B cell (primary cell): Measurements from ENCODE around the gene FYCO1. TPM values are rescaled to one million over a fixed set of nuclear protein-coding genes. Genes with fewer than 3 reads are reported as not detected.

Experiments used
- ATAC-seq: fragments of 200-7000 bp; cut with Tn5 transposase; one replicate; pipeline ENCODE4 v1.10.0; 2021; ENCODE audit warnings: low read depth, mild to moderate bottlenecking, moderate number of reproducible peaks, moderate library complexity
- CTCF ChIA-PET: fragments of 350-600 bp; sonication (Branson Sonifier 250); formaldehyde crosslinking; loops from one replicate; lab custom pipeline; 2021; ENCODE audit warnings: antibody characterized with exemption, inconsistent platforms; lab: Charles Lee
- POLR2A ChIA-PET: fragments of 350-600 bp; sonication (Branson Sonifier 250); formaldehyde crosslinking; loops from one replicate; lab custom pipeline; 2021; ENCODE audit warnings: antibody characterized with exemption; lab: Charles Lee
- DNase-seq: peaks from one replicate; pipeline ENCODE4 v3.0.0; 2013
- H2AFZ ChIP-seq: 2 replicates; pipeline ENCODE4 v1.6.1; 2012; ENCODE audit warnings: mild to moderate bottlenecking, low read depth, low read length; ENCODE audit not compliant: insufficient read depth, poor library complexity, severe bottlenecking
- H3K27ac ChIP-seq, 2 donors: 1 replicate in 1 of 2; 2 replicates in 1 of 2; pipeline ENCODE4 v1.5.1; 2012 to 2013; ENCODE audit warnings: low read length in 2 of 2, mild to moderate bottlenecking in 2 of 2, moderate library complexity in 1 of 2
- H3K27me3 ChIP-seq, 4 experiments: fragments of 200-600 bp in 1 of 4; sonication (generic) in 1 of 4; replicated peaks in 1 of 4; 1 replicate in 2 of 4; 2 replicates in 2 of 4; pipeline versions ENCODE4 v1.6.1 to v1.7.0; 2013 to 2016; ENCODE audit warnings: low read length in 3 of 4, mild to moderate bottlenecking in 2 of 4, mixed read lengths in 1 of 4, moderate library complexity in 1 of 4; ENCODE audit not compliant: insufficient read depth in 4 of 4, control insufficient read depth in 3 of 4; ENCODE audit errors: control extremely low read depth in 1 of 4
- H3K36me3 ChIP-seq, 2 experiments: replicated peaks in 1 of 2; 1 replicate in 1 of 2; 2 replicates in 1 of 2; pipeline versions ENCODE4 v1.6.1 to v1.7.1; 2013; ENCODE audit warnings: low read length in 1 of 2; ENCODE audit not compliant: insufficient read depth in 2 of 2, control insufficient read depth in 1 of 2; ENCODE audit errors: control extremely low read depth in 1 of 2, extremely low read depth in 1 of 2
- H3K4me1 ChIP-seq, 2 donors: fragments of 200-600 bp in 1 of 2; sonication (generic) in 1 of 2; 1 replicate in 1 of 2; 2 replicates in 1 of 2; pipeline versions ENCODE4 v1.5.1 to v1.6.1; 2013 to 2017; ENCODE audit warnings: low read length in 2 of 2; ENCODE audit not compliant: control insufficient read depth in 2 of 2, insufficient read depth in 2 of 2
- H3K4me2 ChIP-seq: replicated peaks from 2 replicates; pipeline ENCODE3; 2012; ENCODE audit warnings: mild to moderate bottlenecking, low read depth, low read length; ENCODE audit not compliant: poor library complexity, severe bottlenecking
- H3K4me3 ChIP-seq, 5 experiments: fragments of 200-600 bp in 1 of 5; sonication (generic) in 1 of 5; 1 replicate in 3 of 5; 2 replicates in 2 of 5; pipeline versions ENCODE4 v1.5.1 to v1.7.0; 2011 to 2016; ENCODE audit warnings: low read length in 4 of 5, mild to moderate bottlenecking in 4 of 5, low read depth in 2 of 5, control low read depth in 1 of 5, moderate library complexity in 1 of 5; ENCODE audit not compliant: insufficient read depth in 1 of 5; ENCODE audit errors: control extremely low read depth in 1 of 5, extremely low read depth in 1 of 5
- H3K79me2 ChIP-seq: fragments of 200-600 bp; sonication (generic); one replicate; pipeline ENCODE4 v1.6.0; 2016; ENCODE audit warnings: low read length; ENCODE audit not compliant: control insufficient read depth, insufficient read depth
- H3K9ac ChIP-seq: fragments of 200-600 bp; sonication (generic); 2 replicates; pipeline ENCODE4 v1.6.1; 2017; ENCODE audit warnings: mild to moderate bottlenecking, low read length, moderate library complexity
- H3K9me3 ChIP-seq, 3 donors: one replicate each; pipeline versions ENCODE4 v1.6.1 to v1.7.1; 2013; ENCODE audit warnings: low read length in 2 of 3; ENCODE audit not compliant: control insufficient read depth in 2 of 3, insufficient read depth in 1 of 3; ENCODE audit errors: control extremely low read depth in 1 of 3
- H4K20me1 ChIP-seq: 2 replicates; pipeline ENCODE4 v1.6.0; 2012; ENCODE audit warnings: mild to moderate bottlenecking, low read length; ENCODE audit not compliant: insufficient read depth, control insufficient read depth, poor library complexity, severe bottlenecking
- H3K27ac Mint-ChIP-seq: one replicate; pipeline ENCODE4 v1.8.0; 2021; ENCODE audit warnings: mixed read lengths
- H3K27me3 Mint-ChIP-seq: one replicate; pipeline ENCODE4 v1.8.0; 2021; ENCODE audit warnings: mixed read lengths
- H3K4me1 Mint-ChIP-seq: one replicate; pipeline ENCODE4 v1.8.0; 2021; ENCODE audit warnings: mixed read lengths
- H3K4me3 Mint-ChIP-seq: one replicate; pipeline ENCODE4 v1.8.0; 2021; ENCODE audit warnings: mixed read lengths
- H3K9me3 Mint-ChIP-seq: one replicate; pipeline ENCODE4 v1.8.0; 2022; ENCODE audit warnings: mixed read lengths; ENCODE audit not compliant: insufficient read depth
- CTCF ChIP-seq: fragments of 200-600 bp; IDR thresholded peaks from one replicate; pipeline ENCODE4 v1.8.0; 2022; ENCODE audit warnings: antibody characterized with exemption, mild to moderate bottlenecking
- EZH2 ChIP-seq: IDR thresholded peaks from 2 replicates; pipeline ENCODE4 v1.6.1; 2012; ENCODE audit warnings: borderline replicate concordance, low read depth, mild to moderate bottlenecking, moderate library complexity, low read length; ENCODE audit not compliant: insufficient read depth, poor library complexity, severe bottlenecking
- WGBS: methylation state at CpG from one replicate; pipeline ENCODE4 v1.1.5; 2013; ENCODE audit warnings: missing lambda C conversion rate; ENCODE audit not compliant: insufficient coverage; 5-methylcytosine and 5-hydroxymethylcytosine counted together
- intact Hi-C: fragments of 100-400 bp; cut with micrococcal nuclease; formaldehyde crosslinking; loops from one replicate; pipeline ENCODE4 v1.10.0; 2022
- polyA plus RNA-seq: library from polyadenylated mRNA; depleted of rRNA; stranded (reverse); fragments of >200 nt; gene quantifications from 2 replicates; pipeline ENCODE4 v1.2.3, GENCODE V29; 2012
- total RNA-seq, 2 donors: library from RNA; stranded (reverse); fragments of 120-200 nt in 1 of 2; gene quantifications; 1 replicate in 1 of 2; 2 replicates in 1 of 2; pipeline versions ENCODE4 v1.2.3 to v1.2.4, GENCODE V29; 2013 to 2022

Gene FYCO1
- total and polyA plus RNA-seq, 2 donors (not counting 1 experiment from before 2014, with no cell fraction given), result 5.4 to 16.7 TPM

GRCh38 chr3:45959201-45959600 lies 36.4 kb downstream of the FYCO1 start:
- no peak for TF ChIP-seq CTCF
- TF ChIP-seq EZH2, result no peak
- Mint-ChIP-seq H3K9me3 (no peaks in the 10 kb centered on the region), H3K27ac (no peak overlapping the region), H3K27me3 (no peaks in the 10 kb centered on the region), H3K4me1 (peaks cover 2% of the 10 kb centered on the region), H3K4me3 (no peak overlapping the region)
- Histone ChIP-seq H3K9ac (no peak overlapping the region), H3K4me2 (no peak overlapping the region), H3K4me1 (no peaks in the 10 kb centered on the region), H3K9me3 (no peaks in the 10 kb centered on the region), H3K27ac (no peak overlapping the region), H4K20me1 (no peaks in the 10 kb centered on the region), H3K36me3 (peaks cover 13 to 96% of the 10 kb centered on the region in 2 experiments), H3K27me3 (no peaks in the 10 kb centered on the region), H3K79me2 (no peaks in the 10 kb centered on the region), H3K4me3 (no peak overlapping the region), H2AFZ (no peak overlapping the region)
- no peak for DNase-seq
- CTCF ChIA-PET, result interaction anchor here (0.8 to 2.6 kb wide), 2 partner anchors 8 to 20 kb away, joined by 3 to 9 read pairs; no protein-coding TSS in a partner anchor
- POLR2A ChIA-PET, result no interaction called here
- ATAC-seq, result no peak
- 99% methylated on average over 7 of the region's 7 CpGs for WGBS
- intact Hi-C loops, result no loop called here

GRCh38 chr3:45958321-45958791 lies 37.3 kb downstream of the FYCO1 start:
- intact Hi-C loops, result no loop called here
- no peaks in the 10 kb centered on the region for H3K9me3 ChIP-seq
- no peak for DNase-seq
- H3K4me3 ChIP-seq, result no peak overlapping the region
- TF ChIP-seq CTCF (no peak), EZH2 (no peak)
- H3K9ac ChIP-seq, result no peak overlapping the region
- no peaks in the 10 kb centered on the region for H4K20me1 ChIP-seq
- H3K36me3 ChIP-seq, result peaks cover 13 to 97% of the 10 kb centered on the region in 2 experiments
- Mint-ChIP-seq H3K4me3 (no peak overlapping the region), H3K27ac (no peak overlapping the region), H3K9me3 (no peaks in the 10 kb centered on the region), H3K27me3 (no peaks in the 10 kb centered on the region), H3K4me1 (peaks cover 2% of the 10 kb centered on the region)
- no peaks in the 10 kb centered on the region for H3K79me2 ChIP-seq
- no peak overlapping the region for H3K4me2 ChIP-seq
- H2AFZ ChIP-seq, result no peak overlapping the region
- CTCF ChIA-PET, result interaction anchor here (0.8 to 2.6 kb wide), 2 partner anchors 9 to 20 kb away, joined by 3 to 9 read pairs; no protein-coding TSS in a partner anchor
- no peak for ATAC-seq
- 94% methylated on average over 6 of the region's 6 CpGs for WGBS
- no peak overlapping the region for H3K27ac ChIP-seq
- POLR2A ChIA-PET, result no interaction called here
- H3K27me3 ChIP-seq, result no peaks in the 10 kb centered on the region
- H3K4me1 ChIP-seq, result no peaks in the 10 kb centered on the region
